BJ (cell line): ENCODE measurements around the gene LCE4A. TPM values are rescaled to one million over a fixed set of nuclear protein-coding genes. Genes with fewer than 3 reads are reported as not detected.
"Not testable (repeated sequence)": the region's sequence is repeated elsewhere in the genome, so short reads cannot be mapped to it uniquely, and the experiment has no call there.

Source experiments
- CTCF ChIA-PET: fragments of 350-600 bp; formaldehyde crosslinking; extraction: SDS; loops from one replicate; lab custom pipeline; 2021; ENCODE audit warnings: antibody characterized with exemption, inconsistent platforms; lab: Yijun Ruan, JAX
- POLR2A ChIA-PET: fragments of 300-600 bp; sonication (Branson Sonifier 250); formaldehyde crosslinking; extraction: SDS; loops from one replicate; lab custom pipeline; 2021; ENCODE audit warnings: antibody characterized with exemption; lab: Charles Lee
- DNase-seq: peaks from one replicate; pipeline ENCODE4 v3.0.0-alpha.2; 2011; ENCODE audit warnings: low read depth
- H3K27me3 ChIP-seq: 2 replicates; pipeline ENCODE4 v1.6.0; 2011; ENCODE audit warnings: low read length; ENCODE audit not compliant: control insufficient read depth, insufficient read depth
- H3K36me3 ChIP-seq: 2 replicates; pipeline ENCODE4 v1.5.1; 2011; ENCODE audit warnings: low read length; ENCODE audit not compliant: control insufficient read depth, insufficient read depth
- H3K4me3 ChIP-seq: 2 replicates; pipeline ENCODE4 v1.5.1; 2011; ENCODE audit warnings: low read depth, mild to moderate bottlenecking, control low read depth, low read length
- CTCF ChIP-seq: IDR thresholded peaks from 2 replicates; pipeline ENCODE4 v1.5.1; 2011; ENCODE audit warnings: low read depth, mild to moderate bottlenecking, control low read depth, inconsistent platforms, low read length, moderate library complexity; ENCODE audit not compliant: insufficient read depth
- polyA minus RNA-seq: library from RNA; depleted of rRNA, polyadenylated mRNA; stranded (reverse); fragments of >200 nt; gene quantifications from 2 replicates; pipeline ENCODE4 v1.2.3, GENCODE V29; 2011; rRNA and poly(A)+ RNA removed
- polyA plus RNA-seq: library from polyadenylated mRNA; depleted of rRNA; stranded (reverse); fragments of >200 nt; gene quantifications from 2 replicates; pipeline ENCODE4 v1.2.3, GENCODE V29; 2011; rRNA removed

LCE4A gene
- not detected in 2 replicates for polyA plus RNA-seq
- polyA minus RNA-seq = not detected in 2 replicates

GRCh38 chr1:152707860-152708259, at the start of gene LCE4A:
LCE4A (plus strand) TSS chr1:152708160; CDS start chr1:152709076, 916 bp downstream.
- no peak for DNase-seq

GRCh38 chr1:152658649-152659048, 49.3 kb upstream of the LCE4A start:
- Histone ChIP-seq H3K27me3 (no peaks in the 10 kb centered on the region), H3K36me3 (no peaks in the 10 kb centered on the region), H3K4me3 (no peak overlapping the region)
- DNase-seq = no peak
- ChIA-PET POLR2A (no interaction called here), CTCF (interaction anchor here (1.0 kb wide), 2 partner anchors 10 to 267 kb away, joined by 3 to 4 read pairs; no protein-coding TSS in a partner anchor)
- TF ChIP-seq CTCF = no peak

More at GRCh38 chr1:152707860-152708259, at the start of gene LCE4A:
- no peak for TF ChIP-seq CTCF
- ChIA-PET CTCF (no interaction called here), POLR2A (no interaction called here)
- Histone ChIP-seq H3K36me3 (no peaks in the 10 kb centered on the region), H3K4me3 (no peak within 1 kb of the TSS), H3K27me3 (no peaks in the 10 kb centered on the region)

- no peaks in the 10 kb centered on the region for H3K36me3 ChIP-seq
- H3K27me3 ChIP-seq = no peaks in the 10 kb centered on the region
- no peak within 1 kb of the TSS for H3K4me3 ChIP-seq
- DNase-seq = no peak
- ChIA-PET CTCF (interaction anchor here (0.6 to 4.7 kb wide), 3 partner anchors 9 to 529 kb away, joined by 3 to 23 read pairs (median 3); no protein-coding TSS in a partner anchor), POLR2A (no interaction called here)
- TF ChIP-seq CTCF = no peak
Measured at GRCh38 chr1:152663098-152663497, 44.9 kb upstream of the LCE4A start, which contains the start of gene LCE2D. LCE2D (plus strand) TSS chr1:152663380; CDS start chr1:152664106, 726 bp downstream.

- DNase-seq, H3K4me3 ChIP-seq, POLR2A ChIA-PET, H3K27me3 ChIP-seq, H3K36me3 ChIP-seq: not testable (repeated sequence)
- CTCF ChIA-PET = interaction anchor here (4.7 kb wide), 1 partner anchor 12 kb away, joined by 23 read pairs; no protein-coding TSS in a partner anchor
Measured at GRCh38 chr1:152666171-152666570, 41.8 kb upstream of the LCE4A start.

- CTCF ChIA-PET = no interaction called here
- POLR2A ChIA-PET = no interaction called here
- Histone ChIP-seq H3K4me3 (no peak overlapping the region), H3K36me3 (no peaks in the 10 kb centered on the region), H3K27me3 (no peaks in the 10 kb centered on the region)
- TF ChIP-seq CTCF = no peak
- DNase-seq = no peak
Measured at GRCh38 chr1:152667648-152668047, 40.3 kb upstream of the LCE4A start.

GRCh38 chr1:152673016-152673415, 34.9 kb upstream of the LCE4A start:
- CTCF ChIA-PET = no interaction called here
- POLR2A ChIA-PET = no interaction called here
- TF ChIP-seq CTCF = no peak
- no peak for DNase-seq
- Histone ChIP-seq H3K4me3 (no peak overlapping the region), H3K36me3 (no peaks in the 10 kb centered on the region), H3K27me3 (no peaks in the 10 kb centered on the region)

GRCh38 chr1:152674983-152675382, 33.0 kb upstream of the LCE4A start, which contains the start of gene LCE2C:
LCE2C (plus strand) TSS chr1:152675279; CDS start chr1:152676016, 737 bp downstream.
- DNase-seq, H3K36me3 ChIP-seq, H3K4me3 ChIP-seq, POLR2A ChIA-PET, CTCF ChIA-PET, H3K27me3 ChIP-seq: not testable (repeated sequence)
